OCI-LY7 (cell line): ENCODE results near the gene CHD9. TPM values are rescaled to one million over a fixed set of nuclear protein-coding genes. Genes with fewer than 3 reads are reported as not detected.

Source experiments
- BruUV-seq: library from RNA; stranded (reverse); fragments of 400-500 nt; replicated peaks from 2 replicates; lab custom pipeline; 2021; lab: Mats Ljungman, UMichigan
- CTCF ChIA-PET: fragments of 300-600 bp; sonication (Branson Sonifier 250); formaldehyde crosslinking; loops from one replicate; lab custom pipeline; 2022; ENCODE audit warnings: antibody characterized with exemption; ENCODE audit not compliant: unreplicated experiment; lab: Charles Lee
- POLR2A ChIA-PET: fragments of 300-600 bp; sonication (Branson Sonifier 250); formaldehyde crosslinking; loops from one replicate; lab custom pipeline; 2022; ENCODE audit warnings: antibody characterized with exemption; lab: Charles Lee
- DNase-seq: peaks from one replicate; pipeline ENCODE4 v3.0.0-alpha.2; 2015; ENCODE audit warnings: low spot score
- H2AFZ ChIP-seq: fragments of 200-600 bp; sonication (generic), shearing (Covaris generic); 2 replicates; pipeline ENCODE4 v1.6.1; 2014; ENCODE audit warnings: mild to moderate bottlenecking, antibody characterized with exemption, low read length, moderate library complexity
- H3K27ac ChIP-seq: fragments of 200-600 bp; sonication (generic); 2 replicates; pipeline ENCODE4 v1.5.1; 2014; ENCODE audit warnings: mixed run types, low read depth, mild to moderate bottlenecking, moderate library complexity, low read length, inconsistent platforms; ENCODE audit not compliant: poor library complexity, severe bottlenecking
- H3K36me3 ChIP-seq: fragments of 200-600 bp; sonication (generic); 2 replicates; pipeline ENCODE4 v1.6.1; 2014; ENCODE audit warnings: mild to moderate bottlenecking, antibody characterized with exemption, low read length, moderate library complexity, mixed read lengths; ENCODE audit not compliant: insufficient read depth
- H3K4me1 ChIP-seq: fragments of 200-600 bp; sonication (generic); 2 replicates; pipeline ENCODE4 v1.5.1; 2014; ENCODE audit warnings: mild to moderate bottlenecking, low read length; ENCODE audit not compliant: insufficient read depth, poor library complexity, severe bottlenecking
- H3K4me2 ChIP-seq: fragments of 200-600 bp; sonication (generic); 2 replicates; pipeline ENCODE4 v1.6.1; 2014; ENCODE audit warnings: mild to moderate bottlenecking, low read length
- H3K4me3 ChIP-seq: fragments of 200-600 bp; sonication (generic); 2 replicates; pipeline ENCODE4 v1.5.1; 2014; ENCODE audit warnings: mild to moderate bottlenecking, low read depth, low read length; ENCODE audit not compliant: poor library complexity, severe bottlenecking
- H3K79me2 ChIP-seq: fragments of 200-600 bp; sonication (generic); 2 replicates; pipeline ENCODE4 v1.6.1; 2016; ENCODE audit warnings: low read depth, mild to moderate bottlenecking, low read length, moderate library complexity, mixed read lengths; ENCODE audit not compliant: insufficient read depth
- H3K9me2 ChIP-seq: fragments of 200-600 bp; sonication (generic); 2 replicates; pipeline ENCODE4 v1.6.1; 2016; ENCODE audit warnings: mild to moderate bottlenecking, low read length, mixed read lengths; ENCODE audit not compliant: insufficient read depth
- H3K9me3 ChIP-seq: fragments of 200-600 bp; sonication (generic); 2 replicates; pipeline ENCODE4 v1.6.1; 2014; ENCODE audit warnings: mild to moderate bottlenecking, mixed run types, low read length, mixed read lengths
- H4K20me1 ChIP-seq: fragments of 200-600 bp; sonication (generic); 2 replicates; pipeline ENCODE4 v1.6.1; 2014; ENCODE audit warnings: mild to moderate bottlenecking, antibody characterized with exemption, low read length, moderate library complexity, mixed read lengths; ENCODE audit not compliant: insufficient read depth
- CTCF ChIP-seq: fragments of 200-600 bp; sonication (generic); conservative IDR thresholded peaks from 2 replicates; pipeline ENCODE4 v1.5.1; 2014; ENCODE audit warnings: mild to moderate bottlenecking, antibody characterized with exemption, low read length, moderate library complexity, mixed read lengths
- EZH2phosphoT487 ChIP-seq: fragments of 200-600 bp; sonication (generic); IDR thresholded peaks from 2 replicates; pipeline ENCODE4 v1.6.1; 2018; ENCODE audit warnings: low read depth, borderline replicate concordance, mild to moderate bottlenecking, mixed run types, antibody characterized with exemption, low read length, moderate library complexity, mixed read lengths
- intact Hi-C: fragments of 100-400 bp; cut with micrococcal nuclease; formaldehyde crosslinking; loops from one replicate; pipeline ENCODE4 v1.10.0; 2022; ENCODE audit not compliant: unreplicated experiment
- total RNA-seq, 2 experiments: library from RNA; depleted of rRNA in 1 of 2; stranded (reverse); fragments of >200 nt in 1 of 2; shearing (Covaris generic) in 1 of 2; gene quantifications; 2 replicates each; pipeline ENCODE4 v1.2.3, GENCODE V29; 2014 to 2022

CHD9 gene
- total RNA-seq, 2 experiments from 2014 or later = 52.6 to 85.9 TPM

GRCh38 chr16:53150769-53151168, 96.0 kb downstream of the CHD9 start:
- no peak for DNase-seq
- Histone ChIP-seq H3K79me2 (peaks cover 89% of the 10 kb centered on the region), H3K4me2 (no peak overlapping the region), H3K9me3 (peaks cover 21% of the 10 kb centered on the region; the same call in 1 of the 2 replicates), H3K4me1 (peaks cover 12% of the 10 kb centered on the region), H2AFZ (no peak overlapping the region), H3K36me3 (peaks cover 69% of the 10 kb centered on the region), H4K20me1 (peaks cover 12% of the 10 kb centered on the region; the same call in 1 of the 2 replicates), H3K4me3 (no peak overlapping the region), H3K27ac (no peak overlapping the region), H3K9me2 (no peaks in the 10 kb centered on the region)
- no TSS peak for BruUV-seq
- ChIA-PET CTCF (no interaction called here), POLR2A (interaction anchor here (0.8 to 1.0 kb wide), 2 partner anchors 8 to 10 kb away, joined by 3 to 4 read pairs; no protein-coding TSS in a partner anchor)
- intact Hi-C loops = no loop called here
- no peak for TF ChIP-seq EZH2phosphoT487
- no peak for TF ChIP-seq CTCF

- no peak for DNase-seq
- peaks cover 21% of the 10 kb centered on the region; the same call in 1 of the 2 replicates for H3K9me3 ChIP-seq
These were observed 97.5 kb downstream of the CHD9 start for GRCh38 chr16:53152329-53152728.

More at GRCh38 chr16:53152329-53152728, 97.5 kb downstream of the CHD9 start:
- H3K4me1 ChIP-seq = peaks cover 12% of the 10 kb centered on the region
- POLR2A ChIA-PET = no interaction called here
- H3K4me3 ChIP-seq = no peak overlapping the region
- BruUV-seq = no TSS peak
- no peak overlapping the region for H2AFZ ChIP-seq
- H3K4me2 ChIP-seq = no peak overlapping the region
- no peaks in the 10 kb centered on the region for H3K9me2 ChIP-seq
- H3K27ac ChIP-seq = no peak overlapping the region
- H3K79me2 ChIP-seq = peaks cover 86% of the 10 kb centered on the region
- peaks cover 12% of the 10 kb centered on the region; the same call in 1 of the 2 replicates for H4K20me1 ChIP-seq
- intact Hi-C loops = no loop called here
- TF ChIP-seq EZH2phosphoT487 = no peak
- no peak for TF ChIP-seq CTCF
- CTCF ChIA-PET = no interaction called here
- peaks cover 79% of the 10 kb centered on the region for H3K36me3 ChIP-seq
